OCI-M1 (cell line): ENCODE results near the gene HLA-DRA.

ENCODE experiments used
- DNase-seq: peaks from one replicate; lab custom pipeline; 2025; lab: John Stamatoyannopoulos, UW

HLA-DRA gene

DNA sequence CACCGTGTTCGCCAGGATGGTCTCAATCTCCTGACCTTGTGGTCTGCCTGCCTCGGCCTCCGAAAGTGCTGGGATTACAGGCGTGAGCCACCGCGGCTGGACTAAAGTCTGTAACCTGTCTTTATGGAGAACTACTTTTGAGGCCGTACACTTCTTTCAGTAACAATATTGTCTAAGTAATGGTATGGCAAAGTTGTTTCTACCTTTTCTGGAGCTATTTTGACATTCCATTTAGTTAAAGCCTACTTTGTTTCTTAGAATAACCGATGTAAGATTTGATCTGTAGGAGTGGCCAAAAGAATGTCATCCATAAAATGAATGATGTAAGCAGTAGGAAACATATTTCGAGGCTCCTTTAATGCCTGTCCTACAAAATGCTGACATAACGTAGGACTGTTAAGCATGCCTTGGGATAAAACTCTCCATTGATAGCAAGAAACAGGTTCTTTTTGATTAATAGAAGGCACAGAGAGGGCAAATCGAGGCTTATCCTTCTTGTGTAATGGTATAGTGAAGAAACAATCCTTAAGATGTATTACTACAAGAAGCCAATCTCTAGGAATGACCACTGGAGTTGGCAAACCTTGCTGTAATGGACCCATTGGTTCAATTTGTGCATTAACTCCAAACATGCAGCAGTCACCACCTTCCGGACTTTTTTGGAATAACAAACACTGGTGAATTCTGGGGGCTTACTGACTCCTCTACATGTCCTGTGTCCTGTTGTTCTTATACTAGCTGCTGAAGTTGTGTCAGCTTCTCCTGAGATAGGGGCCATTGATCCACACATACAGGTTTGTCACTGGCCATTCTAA is 35.9 kb downstream of the HLA-DRA start:
- DNase-seq = peak; percentile 37

- DNase-seq = no peak
Observed at GRCh38 chr6:32483968-32484613, 44.4 kb downstream of the HLA-DRA start.

GRCh38 chr6:32484614-32484998 is 44.9 kb downstream of the HLA-DRA start:
- DNase-seq = no peak

DNA sequence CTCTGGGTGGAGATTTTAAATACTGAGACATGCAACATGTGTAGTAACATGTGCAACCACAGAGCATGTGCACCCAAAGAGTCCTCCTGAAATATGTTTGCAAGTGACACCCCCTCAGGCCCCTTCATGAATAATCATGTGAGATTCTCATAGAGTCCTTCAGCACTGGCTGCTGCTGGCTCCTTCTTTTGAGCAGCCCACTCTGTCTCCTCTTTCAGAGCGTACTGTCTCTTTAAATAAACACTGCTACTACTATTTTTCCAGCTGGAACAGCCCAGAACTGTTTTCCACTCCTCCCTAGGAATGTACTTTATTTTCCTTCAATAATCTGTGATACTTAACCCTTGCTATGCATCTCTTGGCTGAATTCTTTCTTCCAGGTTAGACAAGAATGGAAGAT is 48.4 kb downstream of the HLA-DRA start:
- DNase-seq = no peak

- no peak for DNase-seq
Observed at GRCh38 chr6:32491700-32492099, 52.0 kb downstream of the HLA-DRA start.

DNA sequence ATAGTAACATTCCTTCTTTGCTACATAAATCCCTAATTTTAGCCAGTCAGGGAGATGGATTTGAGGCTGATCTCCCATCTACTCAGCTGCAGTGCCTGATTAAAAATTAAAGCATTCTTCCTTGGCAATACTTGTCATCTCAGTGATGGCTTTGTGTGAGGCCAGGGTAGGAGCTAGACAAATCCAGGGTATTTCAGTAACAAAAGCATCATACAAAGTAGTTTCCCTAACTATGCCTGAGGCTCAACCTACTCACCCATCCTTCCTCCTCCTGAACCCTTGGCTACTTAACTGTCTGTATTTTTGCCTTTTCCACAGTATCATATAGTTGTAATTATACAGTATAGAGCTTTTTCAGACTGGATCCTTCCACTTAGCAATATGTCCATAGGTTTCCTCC is 52.7 kb downstream of the HLA-DRA start:
- DNase-seq = no peak
